ENCODE results near the gene TMEM52B. TPM values are rescaled to one million over a fixed set of nuclear protein-coding genes. Genes with fewer than 3 reads are reported as not detected.
A peak's percentile ranks its signal among the peaks of the same experiment; 100 is the strongest.

TMEM52B gene
- polyA plus RNA-seq (ENCODE audit: insufficient read length in 4 of 4), result 100 to 1,000 TPM in 3 of 4 donors, 1 to 10 TPM in 1; 2.8 to 166 (median 143) TPM

GRCh38 chr12:10178821-10179220 is at the start of gene TMEM52B:
Gene TMEM52B (plus strand): TSS chr12:10179032. CDS start chr12:10179575, 543 bp downstream.
- DNase-seq (ENCODE audit: low read depth in 4 of 4, low spot score in 3 of 4), result peak in 1 of 4 donors; percentile 12

GRCh38 chr12:10130042-10130441 is 48.8 kb upstream of the TMEM52B start, which contains the start of gene CLEC7A:
Gene CLEC7A (minus strand): TSS chr12:10130199. CDS start chr12:10130082, 117 bp downstream.
- DNase-seq (ENCODE audit: low read depth in 4 of 4, low spot score in 3 of 4), result no peak

- DNase-seq (ENCODE audit: low read depth in 4 of 4, low spot score in 3 of 4), result no peak
Measured at GRCh38 chr12:10131111-10131690, 47.6 kb upstream of the TMEM52B start.

GRCh38 chr12:10132850-10133370 is 45.9 kb upstream of the TMEM52B start:
- no peak for DNase-seq (ENCODE audit: low read depth in 4 of 4, low spot score in 3 of 4)

- no peak for DNase-seq (ENCODE audit: low read depth in 4 of 4, low spot score in 3 of 4)
Measured at GRCh38 chr12:10135126-10135525, 43.7 kb upstream of the TMEM52B start.

- no peak for DNase-seq (ENCODE audit: low read depth in 4 of 4, low spot score in 3 of 4)
Measured at GRCh38 chr12:10136637-10137205, 42.1 kb upstream of the TMEM52B start.

GRCh38 chr12:10140001-10140400 is 38.8 kb upstream of the TMEM52B start:
- peak in 3 of 4 donors; percentile 10 to 27 (median 27) for DNase-seq (ENCODE audit: low read depth in 4 of 4, low spot score in 3 of 4)

- DNase-seq (ENCODE audit: low read depth in 4 of 4, low spot score in 3 of 4), result no peak
Measured at GRCh38 chr12:10142976-10143589, 35.7 kb upstream of the TMEM52B start.

GRCh38 chr12:10147714-10148403 is 31.0 kb upstream of the TMEM52B start:
- no peak for DNase-seq (ENCODE audit: low read depth in 4 of 4, low spot score in 3 of 4)

- no peak for DNase-seq (ENCODE audit: low read depth in 4 of 4, low spot score in 3 of 4)
Measured at GRCh38 chr12:10151621-10152020, 27.2 kb upstream of the TMEM52B start.

- peak; percentile 51 to 57 (median 54) for DNase-seq (ENCODE audit: low read depth in 4 of 4, low spot score in 3 of 4)
Measured at GRCh38 chr12:10153271-10154144, 25.3 kb upstream of the TMEM52B start.

GRCh38 chr12:10154145-10154496 is 24.7 kb upstream of the TMEM52B start:
- no peak for DNase-seq (ENCODE audit: low read depth in 4 of 4, low spot score in 3 of 4)

GRCh38 chr12:10155966-10156365 is 22.9 kb upstream of the TMEM52B start:
- no peak for DNase-seq (ENCODE audit: low read depth in 4 of 4, low spot score in 3 of 4)

GRCh38 chr12:10158406-10158805 is 20.4 kb upstream of the TMEM52B start:
- no peak for DNase-seq (ENCODE audit: low read depth in 4 of 4, low spot score in 3 of 4)

GRCh38 chr12:10159280-10159679 is 19.6 kb upstream of the TMEM52B start:
- no peak for DNase-seq (ENCODE audit: low read depth in 4 of 4, low spot score in 3 of 4)

- no peak for DNase-seq (ENCODE audit: low read depth in 4 of 4, low spot score in 3 of 4)
Measured at GRCh38 chr12:10160617-10161385, 18.0 kb upstream of the TMEM52B start.

- no peak for DNase-seq (ENCODE audit: low read depth in 4 of 4, low spot score in 3 of 4)
Measured at GRCh38 chr12:10163084-10163483, 15.7 kb upstream of the TMEM52B start.

GRCh38 chr12:10165421-10165820 is 13.4 kb upstream of the TMEM52B start:
- no peak for DNase-seq (ENCODE audit: low read depth in 4 of 4, low spot score in 3 of 4)

- no peak for DNase-seq (ENCODE audit: low read depth in 4 of 4, low spot score in 3 of 4)
Measured at GRCh38 chr12:10167599-10167998, 11.2 kb upstream of the TMEM52B start.
